IMR-90 (cell line): ENCODE results near the gene GYG2. TPM values are rescaled to one million over a fixed set of nuclear protein-coding genes. Genes with fewer than 3 reads are reported as not detected.

Source experiments
- ATAC-seq: fragments of 200-7000 bp; cut with Tn5 transposase; 2 replicates; pipeline ENCODE4 v1.9.1; 2020; ENCODE audit warnings: low read depth, mild to moderate bottlenecking, moderate library complexity
- BruUV-seq: library from RNA; stranded (reverse); fragments of 400-500 nt; replicated peaks from 2 replicates; lab custom pipeline; 2021; lab: Mats Ljungman, UMichigan
- CTCF ChIA-PET: fragments of 300-600 bp; formaldehyde crosslinking; extraction: SDS; loops from one replicate; lab custom pipeline; 2021; ENCODE audit warnings: antibody characterized with exemption; lab: Yijun Ruan, JAX
- POLR2A ChIA-PET: fragments of 300-600 bp; sonication (Branson Sonifier 250); formaldehyde crosslinking; loops from one replicate; lab custom pipeline; 2022; ENCODE audit warnings: antibody characterized with exemption; ENCODE audit not compliant: unreplicated experiment; lab: Charles Lee
- DNase-seq: peaks from one replicate; pipeline ENCODE4 v3.0.0; 2013
- H2AFZ ChIP-seq: replicated peaks from 2 replicates; pipeline ENCODE3; 2013; ENCODE audit warnings: low read length, mild to moderate bottlenecking; ENCODE audit not compliant: poor library complexity
- H2AK5ac ChIP-seq: 2 replicates; pipeline ENCODE4 v1.6.1; 2013; ENCODE audit warnings: low read depth, low read length, inconsistent platforms
- H2AK9ac ChIP-seq: replicated peaks from 2 replicates; pipeline ENCODE3; 2013; ENCODE audit warnings: mild to moderate bottlenecking, low read depth, low read length, moderate library complexity; ENCODE audit not compliant: poor library complexity
- H2BK120ac ChIP-seq: 2 replicates; pipeline ENCODE4 v1.6.1; 2013; ENCODE audit warnings: low read depth, low read length, inconsistent platforms
- H2BK15ac ChIP-seq: 3 replicates; pipeline ENCODE4 v1.6.1; 2013; ENCODE audit warnings: low read depth, low read length, inconsistent platforms
- H2BK20ac ChIP-seq: 2 replicates; pipeline ENCODE4 v1.6.1; 2013; ENCODE audit warnings: low read depth, mild to moderate bottlenecking, inconsistent platforms, low read length, moderate library complexity
- H2BK5ac ChIP-seq: 2 replicates; pipeline ENCODE4 v1.6.1; 2013; ENCODE audit warnings: mild to moderate bottlenecking, low read depth, low read length, inconsistent platforms; ENCODE audit not compliant: poor library complexity, severe bottlenecking
- H3K14ac ChIP-seq: replicated peaks from 2 replicates; pipeline ENCODE4 v1.6.1; 2013; ENCODE audit warnings: low read depth, low read length, inconsistent platforms
- H3K18ac ChIP-seq: 2 replicates; pipeline ENCODE4 v1.6.1; 2013; ENCODE audit warnings: low read depth, low read length, control low read depth
- H3K23ac ChIP-seq: 2 replicates; pipeline ENCODE4 v1.6.1; 2013; ENCODE audit warnings: low read depth, low read length, inconsistent platforms
- H3K27ac ChIP-seq: 2 replicates; pipeline ENCODE4 v1.5.1; 2013; ENCODE audit warnings: mild to moderate bottlenecking, control low read depth, low read length; ENCODE audit not compliant: insufficient read depth
- H3K27me3 ChIP-seq: 2 replicates; pipeline ENCODE4 v1.6.1; 2013; ENCODE audit warnings: low read length; ENCODE audit not compliant: control insufficient read depth, insufficient read depth
- H3K36me3 ChIP-seq: 2 replicates; pipeline ENCODE4 v1.6.1; 2013; ENCODE audit warnings: low read length, mixed read lengths; ENCODE audit not compliant: control insufficient read depth, insufficient read depth
- H3K4ac ChIP-seq: 2 replicates; pipeline ENCODE4 v1.6.1; 2013; ENCODE audit warnings: low read depth, low read length, inconsistent platforms
- H3K4me1 ChIP-seq: 2 replicates; pipeline ENCODE4 v1.6.1; 2013; ENCODE audit warnings: low read length, mixed read lengths; ENCODE audit not compliant: control insufficient read depth, insufficient read depth
- H3K4me2 ChIP-seq: 2 replicates; pipeline ENCODE4 v1.6.1; 2013; ENCODE audit warnings: low read depth, mild to moderate bottlenecking, control low read depth, low read length, moderate library complexity
- H3K4me3 ChIP-seq: 2 replicates; pipeline ENCODE4 v1.5.1; 2013; ENCODE audit warnings: low read depth, mild to moderate bottlenecking, control low read depth, low read length, moderate library complexity; ENCODE audit not compliant: insufficient read depth
- H3K56ac ChIP-seq: 2 replicates; pipeline ENCODE4 v1.6.1; 2013; ENCODE audit warnings: low read length, inconsistent platforms; ENCODE audit not compliant: insufficient read depth; ENCODE audit errors: extremely low read depth
- H3K79me1 ChIP-seq, 2 experiments: 2 replicates each; pipeline ENCODE4 v1.6.1; 2013; ENCODE audit warnings: low read length in 2 of 2, inconsistent platforms in 1 of 2, low read depth in 1 of 2
- H3K9ac ChIP-seq: 2 replicates; pipeline ENCODE4 v1.6.1; 2013; ENCODE audit warnings: low read depth, low read length, control low read depth
- H3K9me1 ChIP-seq: 2 replicates; pipeline ENCODE4 v1.6.1; 2013; ENCODE audit warnings: low read length, inconsistent platforms; ENCODE audit not compliant: insufficient read depth
- H3K9me3 ChIP-seq: 2 replicates; pipeline ENCODE4 v1.6.1; 2013; ENCODE audit warnings: low read length; ENCODE audit not compliant: control insufficient read depth, insufficient read depth
- H4K20me1 ChIP-seq: 2 replicates; pipeline ENCODE4 v1.6.1; 2013; ENCODE audit warnings: low read length, inconsistent platforms; ENCODE audit not compliant: insufficient read depth
- H4K5ac ChIP-seq: 2 replicates; pipeline ENCODE4 v1.6.1; 2013; ENCODE audit warnings: mild to moderate bottlenecking, low read depth, low read length, control low read depth
- H4K8ac ChIP-seq, 2 experiments: 2 replicates each; pipeline ENCODE4 v1.6.1; 2013; ENCODE audit warnings: low read depth in 2 of 2, low read length in 2 of 2, control low read depth in 1 of 2, inconsistent platforms in 1 of 2
- H4K91ac ChIP-seq: 2 replicates; pipeline ENCODE4 v1.6.1; 2013; ENCODE audit warnings: low read depth, low read length, inconsistent platforms; ENCODE audit not compliant: insufficient read depth
- BHLHE40 ChIP-seq: fragments of 150-350 bp; IDR thresholded peaks from 2 replicates; pipeline ENCODE4 v1.6.1; 2016; ENCODE audit warnings: mild to moderate bottlenecking, low read depth, low read length
- CEBPB ChIP-seq: IDR thresholded peaks from 2 replicates; pipeline ENCODE4 v1.6.1; 2012; ENCODE audit warnings: low read depth, low read length, improper control_type of control experiment
- CHD1 ChIP-seq: IDR thresholded peaks from 2 replicates; pipeline ENCODE4 v1.6.1; 2012; ENCODE audit warnings: low read depth, low read length, improper control_type of control experiment
- FOS ChIP-seq: fragments of 150-350 bp; IDR thresholded peaks from 2 replicates; pipeline ENCODE4 v1.6.1; 2016; ENCODE audit warnings: low read depth, low read length
- MAFK ChIP-seq: IDR thresholded peaks from 2 replicates; pipeline ENCODE4 v1.6.1; 2012; ENCODE audit warnings: low read depth, low read length, improper control_type of control experiment
- MAZ ChIP-seq: IDR thresholded peaks from 2 replicates; pipeline ENCODE4 v1.6.1; 2012; ENCODE audit warnings: low read depth, mild to moderate bottlenecking, low read length, improper control_type of control experiment, moderate library complexity, borderline replicate concordance
- MXI1 ChIP-seq: IDR thresholded peaks from 2 replicates; pipeline ENCODE4 v1.6.1; 2012; ENCODE audit warnings: low read depth, mild to moderate bottlenecking, low read length, moderate library complexity, borderline replicate concordance
- NFE2L2 ChIP-seq: fragments of 150-350 bp; IDR thresholded peaks from 2 replicates; pipeline ENCODE4 v1.6.1; 2016; ENCODE audit warnings: low read depth, mild to moderate bottlenecking, low read length
- RCOR1 ChIP-seq: IDR thresholded peaks from 2 replicates; pipeline ENCODE4 v1.6.1; 2012; ENCODE audit warnings: mild to moderate bottlenecking, low read length, improper control_type of control experiment; ENCODE audit not compliant: insufficient replicate concordance
- WGBS, 2 experiments: methylation state at CpG; one replicate each; pipeline versions ENCODE4 v1.1.5 to v1.1.7; 2013; ENCODE audit warnings: missing lambda C conversion rate in 2 of 2; ENCODE audit not compliant: insufficient read length in 1 of 2; ENCODE audit errors: extremely low coverage in 2 of 2; 5-methylcytosine and 5-hydroxymethylcytosine counted together
- dilution Hi-C: fragments of 300-500 bp; cut with HindIII; formaldehyde crosslinking; loops from one replicate; pipeline ENCODE4 v1.14.3; 2018; ENCODE audit warnings: low sequenced_read_pairs; ENCODE audit not compliant: unreplicated experiment
- in situ Hi-C: fragments of 300-500 bp; cut with MboI; formaldehyde crosslinking; loops from 3 replicates; pipeline ENCODE4 v1.14.3; 2019; ENCODE audit warnings: low sequenced_read_pairs, inconsistent platforms, mixed read lengths
- intact Hi-C: fragments of 100-400 bp; cut with micrococcal nuclease; formaldehyde crosslinking; loops from 2 replicates; pipeline ENCODE4 v1.10.0; 2022
- polyA plus RNA-seq, 3 experiments: library from polyadenylated mRNA; depleted of rRNA; stranded (reverse); fragments of >200 nt; gene quantifications; 2 replicates each; pipeline ENCODE4 v1.2.3, GENCODE V29; 2012; ENCODE audit warnings: low replicate concordance in 1 of 3
- total RNA-seq: library from RNA; depleted of rRNA; stranded (reverse); fragments of >200 nt; gene quantifications from 2 replicates; pipeline ENCODE4 v1.2.3, GENCODE V29; 2012
- TF ChIP-seq, protein P1 (sequence below): fragments of 150-350 bp; IDR thresholded peaks from 2 replicates; pipeline ENCODE4 v1.6.1; 2016; ENCODE audit warnings: low read depth, mild to moderate bottlenecking, low read length, moderate library complexity, borderline replicate concordance

Gene GYG2
- total and polyA plus RNA-seq, 2 of the 4 experiments (the other 2 are of a cell fraction), result 9.6 to 13.1 TPM

DNA sequence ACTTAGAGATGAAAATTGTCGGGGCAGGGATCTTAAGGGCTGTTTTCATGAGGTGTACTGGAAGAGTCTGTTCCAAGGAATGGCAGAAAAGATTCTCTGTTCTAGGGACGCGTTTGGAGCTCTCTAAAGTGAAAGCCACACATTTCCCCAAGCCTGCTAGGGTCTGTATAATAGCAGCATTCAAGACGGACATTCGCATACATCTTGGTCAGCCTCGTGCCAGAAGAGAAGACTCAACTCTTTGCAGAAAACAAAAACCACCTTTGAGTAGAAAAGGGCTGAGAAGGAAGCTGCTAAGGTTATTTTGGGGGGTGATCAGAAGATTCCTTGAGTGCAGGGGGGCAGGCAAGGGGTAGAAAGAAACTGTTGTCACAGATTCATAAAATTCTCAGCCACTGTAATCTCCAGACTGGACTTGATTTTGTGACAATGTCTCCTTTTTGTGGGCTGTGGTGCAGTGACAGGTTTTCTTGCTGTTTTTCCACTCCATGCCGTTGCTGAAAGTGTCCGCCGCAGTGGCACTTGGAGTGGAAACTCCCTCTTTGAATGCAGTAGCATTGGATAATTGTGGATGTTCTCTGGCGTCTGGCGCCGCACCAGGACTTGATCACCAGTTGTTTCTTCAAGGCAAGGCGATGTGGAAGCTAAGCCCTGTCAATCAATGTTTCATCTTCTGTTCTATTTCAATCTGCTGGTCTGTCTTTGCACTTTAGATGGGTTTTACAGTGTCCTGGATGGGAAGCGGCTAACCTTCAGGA is 2.9 kb downstream of the GYG2 start (continued):
- no peak for TF ChIP-seq MXI1
- TF ChIP-seq BHLHE40, result no peak
- TF ChIP-seq FOS, result no peak
- no peak for TF ChIP-seq MAZ
- no peak for TF ChIP-seq RCOR1

DNA sequence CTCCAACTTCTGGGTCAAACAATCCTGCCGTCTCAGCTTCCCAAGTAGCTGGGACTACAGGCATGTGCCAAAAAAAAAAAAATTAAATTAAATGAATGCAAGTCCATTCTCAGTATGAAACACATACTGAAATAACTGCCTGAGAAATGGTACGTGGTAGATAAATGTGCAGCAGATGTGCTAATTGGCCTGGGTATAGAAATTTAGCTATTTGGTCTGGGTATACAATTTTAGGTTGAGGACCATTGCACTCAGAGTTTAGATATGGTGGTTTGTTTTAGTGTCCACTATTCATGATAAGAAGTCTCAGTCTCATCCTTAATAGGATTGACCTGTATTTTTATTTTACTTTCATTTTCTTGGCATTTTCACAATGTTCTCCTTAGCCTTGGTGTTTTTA is 9.2 kb downstream of the GYG2 start:
- peaks cover 6% of the 10 kb centered on the region for H3K9me3 ChIP-seq
- no peak overlapping the region for H2AK9ac ChIP-seq
- ATAC-seq, result no peak
- H3K4ac ChIP-seq, result no peak overlapping the region
- H2AK5ac ChIP-seq, result no peak overlapping the region
- no peak overlapping the region for H2BK20ac ChIP-seq
- no peak for TF ChIP-seq MAZ
- no peak for TF ChIP-seq BHLHE40
- TF ChIP-seq CHD1, result no peak
- TF ChIP-seq NFE2L2, result no peak
- TF ChIP-seq, protein P1, sequence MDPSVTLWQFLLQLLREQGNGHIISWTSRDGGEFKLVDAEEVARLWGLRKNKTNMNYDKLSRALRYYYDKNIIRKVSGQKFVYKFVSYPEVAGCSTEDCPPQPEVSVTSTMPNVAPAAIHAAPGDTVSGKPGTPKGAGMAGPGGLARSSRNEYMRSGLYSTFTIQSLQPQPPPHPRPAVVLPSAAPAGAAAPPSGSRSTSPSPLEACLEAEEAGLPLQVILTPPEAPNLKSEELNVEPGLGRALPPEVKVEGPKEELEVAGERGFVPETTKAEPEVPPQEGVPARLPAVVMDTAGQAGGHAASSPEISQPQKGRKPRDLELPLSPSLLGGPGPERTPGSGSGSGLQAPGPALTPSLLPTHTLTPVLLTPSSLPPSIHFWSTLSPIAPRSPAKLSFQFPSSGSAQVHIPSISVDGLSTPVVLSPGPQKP, result no peak
- TF ChIP-seq FOS, result no peak
- no peak for TF ChIP-seq CEBPB
- no peak for TF ChIP-seq MAFK
- H3K4me3 ChIP-seq, result no peak overlapping the region
- dilution Hi-C loops (no loop called here), intact Hi-C loops (no loop called here), in situ Hi-C loops (no loop called here)
- H2BK120ac ChIP-seq, result no peak overlapping the region
- ChIA-PET CTCF (interaction anchor here (0.7 kb wide), 1 partner anchor 32 kb away, joined by 3 read pairs; no protein-coding TSS in a partner anchor), POLR2A (no interaction called here)
- H3K14ac ChIP-seq, result no peak overlapping the region
- no peaks in the 10 kb centered on the region for H4K20me1 ChIP-seq
- no peak overlapping the region for H3K4me2 ChIP-seq
- WGBS, 2 experiments, result no CpG with 5 or more reads among the region's 2 CpGs
- no peak for DNase-seq
- no peak overlapping the region for H4K5ac ChIP-seq
- H3K9ac ChIP-seq, result no peak overlapping the region
- no peak overlapping the region for H3K56ac ChIP-seq
- H4K91ac ChIP-seq, result no peak overlapping the region
- no peak overlapping the region for H3K27ac ChIP-seq
- no peak overlapping the region for H3K18ac ChIP-seq
- H2BK15ac ChIP-seq, result no peak overlapping the region
- no TSS peak for BruUV-seq
- H3K4me1 ChIP-seq, result no peaks in the 10 kb centered on the region
- no peak overlapping the region for H4K8ac ChIP-seq
- H3K9me1 ChIP-seq, result no peaks in the 10 kb centered on the region
- H3K23ac ChIP-seq, result no peak overlapping the region
- no peaks in the 10 kb centered on the region for H3K79me1 ChIP-seq
- H2AFZ ChIP-seq, result no peak overlapping the region
- no peaks in the 10 kb centered on the region for H3K27me3 ChIP-seq
- peaks cover 6% of the 10 kb centered on the region; the same call in 1 of the 2 replicates for H3K36me3 ChIP-seq
- no peak overlapping the region for H2BK5ac ChIP-seq
